HG02943 (cell line): ENCODE data around the gene ERGIC3.

Source experiments
- ATAC-seq: cut with Tn5 transposase; IDR thresholded peaks from one replicate; pipeline ENCODE4 v1.9.1; 2021; ENCODE audit warnings: mild to moderate bottlenecking, low read depth, moderate library complexity; ENCODE audit not compliant: unreplicated experiment

The ERGIC3 gene

DNA sequence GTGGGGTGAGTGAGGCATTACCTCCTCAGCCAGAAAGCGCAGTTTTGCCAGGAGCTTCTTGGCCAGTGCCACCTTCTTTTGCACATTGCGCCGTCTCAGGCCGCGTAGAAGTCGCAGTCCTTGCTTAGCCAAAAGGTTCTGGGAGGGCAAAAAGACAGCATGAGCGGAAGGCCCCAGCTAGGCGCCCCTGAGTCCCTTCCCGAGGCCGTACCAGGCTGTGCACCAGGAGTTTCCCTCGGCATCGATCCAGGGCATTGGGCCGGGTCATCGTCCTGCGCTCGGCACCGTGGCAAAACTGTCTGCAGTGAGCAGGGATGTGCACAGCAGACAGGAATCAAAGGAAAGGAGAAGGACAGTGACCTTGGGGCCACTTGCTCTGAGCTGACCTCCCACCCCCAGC is 53.6 kb downstream of the ERGIC3 start:
- no peak for ATAC-seq

DNA sequence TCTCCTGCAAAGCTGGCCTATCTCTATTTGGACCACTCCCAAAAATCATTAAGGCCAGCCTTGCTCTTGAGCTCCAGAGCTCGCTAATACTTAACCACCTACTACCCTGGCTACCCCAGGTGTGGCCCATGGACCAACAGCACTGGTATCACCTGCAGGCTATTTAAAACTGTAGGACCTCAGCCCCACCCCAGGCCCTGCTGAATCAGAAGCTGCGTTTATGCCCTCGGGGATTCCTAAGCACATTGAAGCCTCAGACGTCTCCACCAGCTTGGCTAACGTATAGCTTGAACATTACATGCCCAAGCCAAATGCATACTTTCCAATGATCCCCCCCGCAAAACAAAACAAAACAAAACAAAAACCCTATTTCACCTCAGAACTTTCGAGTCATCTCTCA is 54.0 kb downstream of the ERGIC3 start:
- no peak for ATAC-seq

DNA sequence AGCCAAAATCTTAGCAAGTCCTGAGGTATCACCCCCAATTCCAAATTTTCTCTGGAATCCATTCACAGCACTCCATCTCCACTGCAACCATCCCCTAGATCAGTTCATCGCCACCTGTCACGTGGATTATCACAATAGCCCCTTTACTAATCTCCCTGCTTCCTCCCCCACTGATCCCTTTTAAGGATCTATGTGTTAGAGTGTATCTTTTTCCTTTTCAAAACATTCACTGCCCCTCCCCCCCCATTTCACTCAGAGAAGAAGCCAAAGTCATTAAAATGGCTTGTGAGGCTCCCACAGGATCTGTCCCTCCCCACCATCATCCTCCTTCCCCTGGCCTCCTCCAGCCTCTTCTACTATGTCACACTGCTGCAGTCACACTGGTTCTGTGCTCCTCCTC is 55.3 kb downstream of the ERGIC3 start:
- ATAC-seq: no peak

DNA sequence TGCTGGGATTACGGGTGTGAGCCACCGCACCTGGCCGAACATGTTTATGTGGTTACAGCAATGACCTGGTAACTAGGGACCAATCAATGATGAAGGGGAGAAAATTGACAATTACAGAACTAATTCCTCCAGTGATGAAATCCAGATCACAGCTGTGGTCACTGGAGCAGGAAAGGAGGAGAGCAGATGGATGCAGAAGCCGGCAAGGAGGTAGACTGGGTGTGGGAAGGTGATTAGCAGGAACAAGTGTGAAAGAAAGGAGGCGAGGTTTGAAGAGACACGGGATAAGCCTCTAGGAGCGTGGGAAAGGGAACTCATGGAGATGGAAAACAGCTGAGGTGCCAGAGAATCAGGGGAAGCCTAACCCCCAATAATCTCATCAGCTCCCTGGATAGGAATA is 56.6 kb downstream of the ERGIC3 start:
- ATAC-seq: no peak

DNA sequence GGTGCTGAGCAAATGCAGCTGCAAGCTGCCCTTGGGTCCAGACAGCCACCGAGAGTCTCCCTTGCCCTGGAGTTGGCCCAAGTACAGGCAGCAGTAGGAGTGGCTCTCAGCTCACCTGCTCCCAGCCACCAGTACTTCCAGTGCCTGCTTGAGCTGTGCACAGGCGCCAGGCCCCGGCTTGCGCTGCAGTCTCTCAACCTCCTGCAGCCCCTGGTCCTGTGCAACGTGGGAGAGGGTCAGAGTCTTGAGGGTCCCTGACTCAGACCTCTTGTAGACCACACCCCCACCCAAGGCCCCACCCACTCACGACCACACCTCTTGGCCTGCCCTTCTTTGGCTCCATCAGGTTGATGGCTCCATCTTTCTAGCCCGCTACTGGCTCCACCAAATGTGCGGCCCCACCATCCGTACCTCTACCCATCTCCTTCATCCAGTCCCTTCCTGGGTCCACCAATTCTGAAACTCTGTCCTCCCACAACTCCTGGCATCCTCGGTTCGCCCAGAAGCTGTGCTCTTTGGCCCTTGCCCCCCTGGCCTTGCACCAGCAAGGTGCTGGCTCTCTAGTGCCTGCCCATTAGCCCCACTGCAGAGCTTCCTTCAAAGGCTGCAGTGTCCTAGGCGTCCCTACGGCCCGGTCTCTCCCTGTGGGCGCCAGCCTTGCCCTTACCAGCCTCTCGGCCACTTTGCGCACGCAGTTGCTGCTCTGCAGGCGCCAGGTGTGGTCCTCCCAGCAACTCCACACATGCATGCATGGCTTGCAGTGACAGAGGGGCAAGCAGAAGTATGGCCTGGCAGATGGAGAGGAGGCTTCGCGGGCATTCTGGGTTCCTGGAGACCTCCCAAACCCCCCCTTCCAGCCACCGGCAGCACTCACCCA is 57.3 kb downstream of the ERGIC3 start:
- ATAC-seq: no peak

DNA sequence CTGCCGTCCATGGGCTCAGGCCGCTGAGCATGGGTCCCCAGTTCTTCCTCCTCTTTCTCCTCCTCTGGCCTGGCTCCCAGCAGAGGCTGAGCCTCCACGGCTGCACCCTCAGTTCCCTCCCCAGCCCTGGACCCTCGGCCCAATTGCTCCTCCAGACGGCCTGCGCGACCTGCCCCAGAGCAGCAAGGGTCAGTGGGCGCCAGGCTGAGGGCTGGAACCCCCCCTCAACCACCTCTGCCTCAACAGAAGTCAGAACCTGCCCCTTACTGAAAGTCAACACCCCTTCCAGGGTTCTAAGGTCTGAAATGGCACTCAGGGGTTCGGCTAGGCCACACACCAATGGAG is 57.9 kb downstream of the ERGIC3 start:
- no peak for ATAC-seq

DNA sequence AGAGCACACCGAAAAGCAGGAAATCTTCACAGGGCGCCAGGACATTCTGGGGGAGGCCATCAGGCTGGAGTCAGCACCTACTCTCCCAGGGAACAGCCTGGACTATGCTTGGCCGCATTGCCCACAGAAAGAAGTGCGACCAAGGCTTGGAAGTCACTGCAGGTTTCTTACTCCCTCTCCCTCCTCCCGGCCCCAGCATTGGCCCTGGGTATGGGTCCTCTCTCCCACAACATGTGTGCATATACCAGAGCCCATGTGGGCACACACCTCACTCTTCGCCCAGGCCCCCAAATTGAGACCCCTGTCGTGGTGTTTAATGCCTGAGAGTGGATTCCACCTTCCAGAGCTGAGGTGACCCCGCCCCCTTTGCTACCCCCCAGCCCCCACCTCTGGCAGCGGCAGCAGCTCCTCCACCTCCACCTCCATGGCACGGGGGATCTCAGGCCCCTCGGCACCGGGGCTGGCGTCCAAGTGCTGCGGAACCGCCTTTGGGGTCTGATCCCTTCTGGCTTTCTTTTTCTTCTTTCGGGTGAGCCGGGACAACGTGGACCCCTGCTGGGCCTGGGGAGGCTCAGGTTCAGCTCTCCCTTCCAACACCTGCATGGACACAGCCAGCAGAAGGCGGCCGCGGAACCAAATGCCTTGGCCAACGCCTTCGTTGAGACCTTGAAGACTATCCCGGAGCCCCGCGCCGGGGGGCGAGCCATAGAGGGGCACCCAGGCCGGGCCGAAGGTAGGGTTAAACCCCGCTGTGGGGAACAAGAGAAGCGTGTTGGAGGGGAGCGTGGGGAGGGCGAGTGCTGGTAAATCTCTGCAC is 58.5 kb downstream of the ERGIC3 start:
- no peak for ATAC-seq

DNA sequence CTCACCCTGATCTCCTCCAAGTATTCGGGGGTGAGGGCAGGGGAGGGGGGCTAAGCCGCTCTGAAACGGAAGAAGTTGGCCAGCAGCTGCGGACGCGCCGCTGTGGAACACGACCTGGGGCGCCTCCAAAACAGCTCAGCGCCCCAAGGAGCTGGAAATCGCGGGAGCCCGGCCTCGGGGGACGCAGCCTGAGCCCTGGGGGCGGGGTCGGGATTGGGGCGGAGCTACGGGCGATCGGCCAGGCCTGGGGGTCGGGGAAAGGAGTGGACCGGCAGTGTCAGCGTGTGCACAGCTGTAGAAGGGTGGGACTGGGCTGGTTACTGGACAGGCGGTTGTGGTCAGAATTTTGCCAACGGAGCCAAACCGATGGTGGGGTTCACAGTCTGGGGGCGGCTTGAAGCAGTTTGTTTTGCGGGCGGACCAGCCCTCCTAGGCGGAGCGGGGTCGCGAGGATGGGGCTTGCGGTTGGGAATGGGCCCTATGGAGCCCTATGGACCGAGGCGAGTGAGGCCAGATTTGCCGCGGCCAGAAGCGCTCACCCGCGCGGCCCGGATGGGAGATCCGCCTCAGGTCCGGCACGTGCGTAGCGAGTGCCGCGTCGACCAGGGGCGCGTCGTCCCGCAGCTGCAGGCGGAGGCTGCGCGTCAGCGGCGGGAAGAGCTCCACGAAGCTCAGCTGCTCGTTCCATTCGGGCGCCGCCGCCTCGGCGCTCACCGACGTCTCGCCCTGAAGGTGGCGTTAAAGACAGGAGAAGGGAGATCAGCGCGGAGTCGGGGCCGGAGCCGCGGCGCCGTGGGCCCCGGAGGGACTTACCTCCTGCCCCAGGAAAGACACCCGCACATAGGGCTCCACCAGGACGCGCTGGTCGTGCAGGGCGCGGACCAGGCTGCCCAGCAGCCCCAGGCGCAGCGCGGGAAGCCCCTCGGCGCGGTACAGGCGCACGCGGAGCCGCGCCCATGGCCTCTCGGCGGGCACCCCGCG is 59.4 kb downstream of the ERGIC3 start:
- no peak for ATAC-seq

DNA sequence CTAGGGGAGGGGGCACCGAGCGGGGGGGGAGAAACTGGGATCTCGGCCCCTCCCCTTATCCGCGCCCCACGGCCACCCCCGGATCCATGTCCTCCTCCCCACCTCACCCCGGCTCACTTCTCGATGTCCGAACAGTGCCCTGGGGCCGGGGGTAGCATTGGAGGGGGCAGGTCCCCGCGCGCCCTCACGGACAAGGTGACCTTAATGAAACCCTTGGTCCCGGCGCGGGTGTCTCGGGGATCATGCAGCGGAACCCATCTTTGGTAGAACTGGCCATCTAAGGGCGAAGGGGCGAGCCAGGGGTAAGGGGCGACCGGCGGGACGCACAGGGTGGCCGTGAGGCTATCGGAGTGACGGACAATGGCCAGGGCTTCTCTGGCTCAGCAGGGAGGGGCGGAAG is 60.1 kb downstream of the ERGIC3 start:
- ATAC-seq: no peak

DNA sequence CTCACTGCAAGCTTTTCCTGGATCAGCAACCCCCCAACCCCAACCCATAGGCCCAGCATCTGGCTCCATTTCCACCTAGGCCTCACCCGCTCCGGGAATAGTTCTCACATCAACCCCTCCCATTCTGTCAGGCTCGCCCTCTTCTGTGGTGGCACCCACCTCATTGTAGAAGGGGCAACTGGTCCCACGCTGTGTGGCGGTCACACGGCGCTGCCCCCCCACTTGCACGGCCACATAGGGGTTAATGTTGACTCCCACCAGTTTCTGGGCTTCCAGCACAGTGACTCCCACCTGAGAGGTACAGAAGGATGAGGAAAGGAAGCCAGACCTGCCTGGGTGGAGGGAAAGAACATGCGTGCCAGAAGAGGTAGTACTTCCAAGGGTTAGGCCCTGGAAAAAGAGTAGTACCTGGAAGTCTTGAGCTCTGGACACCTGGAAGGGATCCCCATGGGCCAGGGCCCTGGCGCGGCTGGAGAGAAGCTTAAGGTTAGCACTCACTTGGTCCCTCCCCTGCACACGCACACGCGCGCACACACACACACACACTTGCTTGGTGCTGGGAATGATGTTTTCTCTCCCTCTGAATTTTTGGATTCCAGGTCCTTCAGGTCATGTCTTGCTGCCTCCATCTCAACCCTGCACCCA is 61.1 kb downstream of the ERGIC3 start:
- ATAC-seq: no peak

DNA sequence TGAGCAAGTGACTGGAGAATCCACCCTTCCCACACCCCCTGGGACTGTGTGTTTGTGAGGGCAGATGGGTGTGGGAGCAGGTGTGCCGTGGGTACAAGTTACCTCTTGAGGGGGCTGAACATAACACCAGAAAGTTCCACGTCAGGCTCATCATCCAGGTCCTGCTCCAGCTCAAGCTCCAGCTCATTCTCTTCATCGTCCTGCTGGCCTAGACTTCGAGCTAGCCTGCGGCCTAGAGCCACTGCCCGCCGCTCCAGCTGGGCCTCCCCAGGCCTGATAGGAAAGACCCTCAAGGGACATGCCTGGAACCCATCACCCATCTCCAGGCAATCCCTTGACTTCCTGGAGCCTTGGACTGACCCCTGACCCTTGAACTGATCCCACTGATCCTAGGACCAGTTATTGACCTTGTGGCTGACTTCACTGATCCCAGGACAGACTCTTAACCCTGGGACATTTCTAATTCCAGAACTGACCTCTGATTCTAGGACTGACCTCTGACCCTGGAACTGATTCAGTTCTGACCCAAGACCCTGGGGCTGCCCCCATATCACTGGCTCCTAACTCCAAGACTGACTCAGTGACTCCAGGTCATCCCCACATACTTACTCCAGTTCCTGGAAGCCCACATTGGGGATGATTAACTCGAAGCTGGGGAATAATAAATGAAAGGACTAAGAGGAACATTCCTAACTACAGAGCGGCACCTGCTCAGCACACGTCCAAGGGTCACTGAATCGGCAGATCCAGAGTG is 62.0 kb downstream of the ERGIC3 start:
- ATAC-seq: no peak

DNA sequence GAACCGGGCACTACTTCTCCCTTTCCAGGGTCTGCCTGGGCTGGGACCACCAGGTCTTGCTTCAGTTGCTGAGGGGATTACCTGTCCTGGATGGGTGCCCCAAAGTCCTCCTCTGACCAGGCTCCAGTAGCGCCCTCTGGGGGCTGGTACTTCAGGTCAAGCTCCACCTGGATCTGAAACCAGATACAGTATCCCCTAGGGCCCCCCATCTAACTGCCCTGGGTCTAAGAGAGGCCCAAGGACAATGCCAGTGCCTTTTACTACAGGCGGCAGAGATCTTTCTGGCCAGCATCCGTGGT is 62.5 kb downstream of the ERGIC3 start:
- ATAC-seq: no peak

DNA sequence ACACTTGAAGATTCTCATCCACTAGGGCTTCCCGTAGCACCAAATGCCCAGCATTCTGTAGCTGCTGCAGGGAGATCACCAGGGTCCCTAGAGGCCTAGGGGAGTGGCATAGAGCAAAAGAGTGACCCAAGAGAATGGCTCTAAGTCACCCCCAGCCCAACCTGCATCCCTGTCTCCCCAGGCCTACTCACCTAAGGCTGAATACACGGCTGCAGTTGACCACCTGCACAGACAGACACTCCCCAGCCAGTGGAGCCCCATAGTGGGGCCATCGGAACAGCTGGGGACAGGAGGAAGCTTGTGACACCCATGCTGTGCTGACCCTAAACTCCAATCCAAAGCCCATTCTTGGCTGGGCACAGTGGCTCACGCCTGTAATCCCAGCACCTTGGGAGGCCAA is 64.2 kb downstream of the ERGIC3 start:
- no peak for ATAC-seq
